Measurements from ENCODE around the gene ORC4.

ORC4 gene

GRCh38 chr2:148020111-148021058 lies at the start of gene ORC4:
TSS of gene ORC4 (minus strand) at chr2:148020737. CDS start at chr2:147975958, 44,779 bp downstream.
- peak; percentile 89 to 99 (median 98) for DNase-seq

GRCh38 chr2:148067801-148068200 lies 47.3 kb upstream of the ORC4 start:
- DNase-seq = no peak

- DNase-seq = no peak
Measured at GRCh38 chr2:148065936-148066335, 45.4 kb upstream of the ORC4 start.

- no peak for DNase-seq
Measured at GRCh38 chr2:148063633-148064032, 43.1 kb upstream of the ORC4 start.

GRCh38 chr2:148058641-148059040 lies 38.1 kb upstream of the ORC4 start:
- no peak for DNase-seq

GRCh38 chr2:148052687-148053086 lies 32.1 kb upstream of the ORC4 start:
- no peak for DNase-seq

GRCh38 chr2:148049284-148049683 lies 28.7 kb upstream of the ORC4 start:
- no peak for DNase-seq

GRCh38 chr2:148048475-148049221 lies 28.1 kb upstream of the ORC4 start:
- DNase-seq = no peak

- no peak for DNase-seq
Measured at GRCh38 chr2:148046802-148047201, 26.3 kb upstream of the ORC4 start.

GRCh38 chr2:148044322-148044721 lies 23.8 kb upstream of the ORC4 start:
- DNase-seq = no peak

- no peak for DNase-seq
Measured at GRCh38 chr2:148042219-148042618, 21.7 kb upstream of the ORC4 start.

GRCh38 chr2:148039783-148040182 lies 19.2 kb upstream of the ORC4 start:
- DNase-seq = no peak

GRCh38 chr2:148032215-148032614 lies 11.7 kb upstream of the ORC4 start:
- DNase-seq = no peak

GRCh38 chr2:148031152-148031551 lies 10.6 kb upstream of the ORC4 start:
- DNase-seq = no peak

GRCh38 chr2:148028781-148029180 lies 8.2 kb upstream of the ORC4 start:
- no peak for DNase-seq

- DNase-seq = no peak
Measured at GRCh38 chr2:148027822-148028221, 7.3 kb upstream of the ORC4 start.

- DNase-seq = no peak
Measured at GRCh38 chr2:148026573-148026972, 6.0 kb upstream of the ORC4 start.

GRCh38 chr2:148023861-148024260 lies 3.3 kb upstream of the ORC4 start:
- DNase-seq = no peak

GRCh38 chr2:148022882-148023281 lies 2.3 kb upstream of the ORC4 start:
- DNase-seq = no peak

GRCh38 chr2:148022351-148022750 lies 1.8 kb upstream of the ORC4 start:
- DNase-seq = no peak

GRCh38 chr2:148021886-148022285 lies 1.3 kb upstream of the ORC4 start:
- DNase-seq = peak in 4 of 56 donors; percentile 1 to 28 (median 18)

Data from nucleus accumbens (tissue), 56 donors.